Tibial nerve (tissue), 4 donors: ENCODE data around the gene HOXB7. TPM values are rescaled to one million over a fixed set of nuclear protein-coding genes. Genes with fewer than 3 reads are reported as not detected.

Experiments used
- DNase-seq, 2 donors: peaks; one replicate each; pipeline ENCODE4 v3.0.0-alpha.2; 2019; ENCODE audit warnings: low spot score in 2 of 2
- H3K27ac ChIP-seq, 4 donors: fragments of 200-600 bp; sonication (generic) in 3 of 4; one replicate each; pipeline ENCODE4 v1.5.1; 2017 to 2019; ENCODE audit warnings: mild to moderate bottlenecking in 1 of 4
- H3K27me3 ChIP-seq, 2 donors: fragments of 200-600 bp; sonication (generic) in 1 of 2; one replicate each; pipeline versions ENCODE4 v1.5.1 to v1.6.0; 2017 to 2019
- H3K36me3 ChIP-seq, 3 donors: fragments of 200-600 bp; sonication (generic); one replicate each; pipeline ENCODE4 v1.5.1; 2018 to 2019
- H3K4me1 ChIP-seq, 4 donors: fragments of 200-600 bp; sonication (generic) in 3 of 4; one replicate each; pipeline ENCODE4 v1.5.1; 2017 to 2019
- H3K4me3 ChIP-seq, 4 donors: fragments of 200-600 bp; sonication (generic) in 3 of 4; one replicate each; pipeline ENCODE4 v1.5.1; 2017 to 2019; ENCODE audit warnings: mild to moderate bottlenecking in 1 of 4, moderate library complexity in 1 of 4
- H3K9me3 ChIP-seq, 4 donors: fragments of 200-600 bp; sonication (generic) in 3 of 4; one replicate each; pipeline ENCODE4 v1.5.1; 2017 to 2019
- EP300 ChIP-seq, 2 donors: sonication (generic); formaldehyde crosslinking; IDR thresholded peaks; one replicate each; pipeline ENCODE4 v1.6.1; 2017; ENCODE audit warnings: antibody characterized with exemption in 2 of 2, mild to moderate bottlenecking in 1 of 2
- POLR2A ChIP-seq, 2 donors: fragments of 450-650 bp; IDR thresholded peaks; one replicate each; pipeline ENCODE4 v1.6.1; 2017; ENCODE audit warnings: antibody characterized with exemption in 2 of 2, mild to moderate bottlenecking in 2 of 2, moderate library complexity in 2 of 2
- WGBS, 2 donors: methylation state at CpG; one replicate each; pipeline ENCODE4 v1.1.5; 2018; 5-methylcytosine and 5-hydroxymethylcytosine counted together
- total RNA-seq, 4 donors: library from RNA; depleted of rRNA; stranded (reverse); fragments of >200 nt; gene quantifications; one replicate each; pipeline ENCODE4 v1.1.0, GENCODE V29; 2016
- TF ChIP-seq, protein P1 (sequence below), 5 experiments: fragments of 200-600 bp in 3 of 5; fragments of 450-650 bp in 2 of 5; sonication (generic) in 3 of 5; IDR thresholded peaks; one replicate each; pipeline ENCODE4 v1.5.1; 2016 to 2019; ENCODE audit warnings: antibody characterized with exemption in 5 of 5, mild to moderate bottlenecking in 3 of 5, moderate library complexity in 2 of 5

HOXB7 gene
- total RNA-seq, 4 donors from 2014 or later: 1.8 to 4.0 (median 2.3) TPM

DNA sequence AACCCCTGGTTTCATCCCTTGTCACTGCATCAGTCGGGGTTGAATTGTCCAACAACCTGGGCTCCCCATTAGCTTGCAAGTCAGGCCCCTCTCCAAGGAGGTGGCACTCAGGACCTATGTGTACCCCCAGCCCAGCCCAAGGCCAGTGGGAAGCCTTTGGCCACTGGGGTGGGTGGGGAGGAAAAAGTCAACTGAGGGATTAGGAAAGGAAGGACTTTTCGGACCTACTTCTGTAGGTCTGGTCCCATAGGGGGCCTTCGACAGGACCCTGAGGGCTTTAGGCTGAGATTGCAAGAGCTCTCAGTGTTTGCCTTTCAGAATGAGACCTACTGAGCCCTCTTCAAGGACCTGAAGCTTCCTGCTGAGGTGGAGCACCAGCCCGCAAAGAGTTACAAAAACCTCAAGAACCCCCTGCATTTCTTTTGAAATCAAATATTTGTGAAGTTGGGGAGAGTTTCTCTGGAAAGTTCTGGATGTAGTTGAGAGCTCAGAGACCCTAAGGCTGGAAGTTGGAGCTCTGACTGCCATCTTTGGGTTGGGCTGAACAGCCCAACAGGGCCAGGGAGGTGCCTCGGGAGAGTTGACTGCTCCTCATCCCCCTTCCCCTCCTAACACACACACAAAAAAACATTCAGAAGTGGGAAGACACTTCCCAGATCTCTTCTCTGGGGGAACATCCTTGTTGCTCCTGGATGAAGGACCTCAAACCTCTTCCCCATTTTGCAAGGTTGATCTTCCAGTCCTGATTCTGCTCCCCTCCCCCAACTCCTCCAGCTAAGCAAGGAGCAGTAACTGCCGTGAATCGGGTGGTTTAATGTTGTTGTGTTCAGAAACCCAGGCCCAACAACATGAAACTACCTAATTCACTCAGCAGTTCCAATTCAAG is 21.1 kb upstream of the HOXB7 start:
- Histone ChIP-seq H3K4me1 (peaks cover 0 to 18% (median 3%) of the 10 kb centered on the region in 4 donors), H3K36me3 (no peaks in the 10 kb centered on the region), H3K27ac (no peak overlapping the region), H3K4me3 (no peak overlapping the region), H3K9me3 (no peaks in the 10 kb centered on the region), H3K27me3 (peaks cover 0 to 100% of the 10 kb centered on the region in 2 donors)
- WGBS, 2 donors: 55 to 56% methylated on average over 7 of the region's 7 CpGs
- TF ChIP-seq POLR2A (IDR thresholded peaks at IDR 0.05) (no peak), EP300 (IDR thresholded peaks at IDR 0.05) (no peak)
- TF ChIP-seq, protein P1, sequence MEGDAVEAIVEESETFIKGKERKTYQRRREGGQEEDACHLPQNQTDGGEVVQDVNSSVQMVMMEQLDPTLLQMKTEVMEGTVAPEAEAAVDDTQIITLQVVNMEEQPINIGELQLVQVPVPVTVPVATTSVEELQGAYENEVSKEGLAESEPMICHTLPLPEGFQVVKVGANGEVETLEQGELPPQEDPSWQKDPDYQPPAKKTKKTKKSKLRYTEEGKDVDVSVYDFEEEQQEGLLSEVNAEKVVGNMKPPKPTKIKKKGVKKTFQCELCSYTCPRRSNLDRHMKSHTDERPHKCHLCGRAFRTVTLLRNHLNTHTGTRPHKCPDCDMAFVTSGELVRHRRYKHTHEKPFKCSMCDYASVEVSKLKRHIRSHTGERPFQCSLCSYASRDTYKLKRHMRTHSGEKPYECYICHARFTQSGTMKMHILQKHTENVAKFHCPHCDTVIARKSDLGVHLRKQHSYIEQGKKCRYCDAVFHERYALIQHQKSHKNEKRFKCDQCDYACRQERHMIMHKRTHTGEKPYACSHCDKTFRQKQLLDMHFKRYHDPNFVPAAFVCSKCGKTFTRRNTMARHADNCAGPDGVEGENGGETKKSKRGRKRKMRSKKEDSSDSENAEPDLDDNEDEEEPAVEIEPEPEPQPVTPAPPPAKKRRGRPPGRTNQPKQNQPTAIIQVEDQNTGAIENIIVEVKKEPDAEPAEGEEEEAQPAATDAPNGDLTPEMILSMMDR (IDR thresholded peaks at IDR 0.05): no peak
- DNase-seq: no peak

GRCh38 chr17:48630925-48631692 is 20.3 kb upstream of the HOXB7 start:
- H3K4me3 ChIP-seq: no peak overlapping the region
- no peaks in the 10 kb centered on the region for H3K9me3 ChIP-seq
- 42 to 58% methylated on average over 15 of the region's 15 CpGs for WGBS, 2 donors
- peaks cover 0 to 22% (median 7%) of the 10 kb centered on the region in 4 donors for H3K4me1 ChIP-seq
- H3K27me3 ChIP-seq: peaks cover 0 to 100% of the 10 kb centered on the region in 2 donors
- H3K36me3 ChIP-seq: no peaks in the 10 kb centered on the region
- TF ChIP-seq, protein P1 (IDR thresholded peaks at IDR 0.05): no peak
- TF ChIP-seq POLR2A (IDR thresholded peaks at IDR 0.05): no peak
- no peak for TF ChIP-seq EP300 (IDR thresholded peaks at IDR 0.05)
- no peak overlapping the region for H3K27ac ChIP-seq
- DNase-seq: no peak

DNA sequence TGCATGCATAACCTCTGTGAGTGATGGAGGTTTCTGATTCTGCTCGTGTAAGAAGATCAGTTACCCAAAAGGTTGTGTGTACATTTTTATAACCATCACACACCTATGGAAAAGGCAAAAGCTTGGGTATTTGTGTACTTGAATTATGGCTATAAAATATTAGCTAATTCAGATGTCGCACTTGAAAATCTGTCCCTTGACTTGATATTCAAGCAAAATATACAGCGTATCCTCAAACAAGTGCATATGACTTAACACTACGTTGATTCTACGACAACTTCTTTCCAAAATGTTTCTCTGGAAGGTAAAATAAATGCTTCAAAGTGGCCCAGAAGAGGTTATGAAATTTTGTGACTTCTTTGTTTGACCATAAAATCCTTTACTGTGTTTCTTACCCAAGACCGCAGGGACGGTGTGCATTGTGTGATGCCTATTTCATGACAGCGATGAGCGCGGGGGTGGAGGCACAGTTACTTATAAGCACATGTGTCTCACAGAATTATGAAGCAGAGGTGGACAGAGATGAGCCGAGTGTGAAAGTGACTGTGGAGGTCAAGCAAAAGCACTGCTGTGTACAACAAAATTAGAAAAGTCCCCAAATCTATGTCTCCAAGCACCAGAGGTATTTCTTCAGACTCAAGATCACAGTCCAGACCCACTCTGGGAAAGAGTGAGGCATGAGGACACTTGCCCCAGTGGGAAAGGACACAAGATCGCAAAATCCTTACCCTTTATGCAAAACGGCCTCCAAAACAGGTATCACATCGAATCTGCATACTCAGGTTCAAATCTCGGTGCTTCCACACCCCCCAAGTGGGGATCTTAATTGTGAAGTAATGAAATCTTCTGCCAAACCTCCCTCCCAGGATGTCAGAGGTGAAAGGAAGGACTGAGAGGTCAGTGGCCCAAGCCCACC is 19.4 kb upstream of the HOXB7 start:
- WGBS, 2 donors: 61 to 65% methylated on average over 15 of the region's 15 CpGs
- H3K4me1 ChIP-seq: peaks cover 0 to 30% (median 16%) of the 10 kb centered on the region in 4 donors
- TF ChIP-seq EP300 (IDR thresholded peaks at IDR 0.05) (no peak), POLR2A (IDR thresholded peaks at IDR 0.05) (no peak)
- TF ChIP-seq, protein P1 (IDR thresholded peaks at IDR 0.05): no peak
- DNase-seq: no peak
- H3K9me3 ChIP-seq: no peaks in the 10 kb centered on the region
- H3K4me3 ChIP-seq: no peak overlapping the region
- H3K27ac ChIP-seq: no peak overlapping the region
- H3K36me3 ChIP-seq: no peaks in the 10 kb centered on the region
- peaks cover 0 to 100% of the 10 kb centered on the region in 2 donors for H3K27me3 ChIP-seq

DNA sequence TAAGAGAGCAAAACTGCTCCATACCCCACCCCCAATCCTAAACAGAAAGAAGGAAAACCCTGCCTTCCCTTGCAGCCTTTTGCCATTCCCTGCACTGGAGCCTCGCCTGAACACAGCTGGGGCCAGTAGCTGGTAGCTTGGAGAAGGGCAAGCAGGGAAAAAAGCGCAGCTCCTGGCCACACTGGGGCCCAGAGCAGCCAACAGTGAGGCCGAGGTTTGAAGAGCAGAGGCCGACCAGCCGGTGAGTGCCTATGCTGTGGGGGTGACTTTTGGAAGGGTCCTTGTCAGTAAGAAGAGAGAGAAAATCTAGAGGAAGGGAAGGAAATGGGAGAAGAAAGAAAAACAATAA is 18.6 kb upstream of the HOXB7 start:
- whole genome bisulfite sequencing, 2 donors: 49 to 53% methylated on average over 5 of the region's 5 CpGs
- TF ChIP-seq EP300 (IDR thresholded peaks at IDR 0.05) (no peak), POLR2A (IDR thresholded peaks at IDR 0.05) (no peak)
- TF ChIP-seq, protein P1 (IDR thresholded peaks at IDR 0.05): no peak
- H3K27ac ChIP-seq: no peak overlapping the region
- H3K4me1 ChIP-seq: peaks cover 0 to 39% (median 20%) of the 10 kb centered on the region in 4 donors
- DNase-seq: no peak
- H3K36me3 ChIP-seq: no peaks in the 10 kb centered on the region
- H3K27me3 ChIP-seq: peaks cover 0 to 100% of the 10 kb centered on the region in 2 donors
- H3K9me3 ChIP-seq: no peaks in the 10 kb centered on the region
- H3K4me3 ChIP-seq: no peak overlapping the region
